ENCODE data around the gene TAS2R7.
"Not testable (repeated sequence)": the region's sequence is repeated elsewhere in the genome, so short reads cannot be mapped to it uniquely, and the experiment has no call there.

TAS2R7 gene, protein sequence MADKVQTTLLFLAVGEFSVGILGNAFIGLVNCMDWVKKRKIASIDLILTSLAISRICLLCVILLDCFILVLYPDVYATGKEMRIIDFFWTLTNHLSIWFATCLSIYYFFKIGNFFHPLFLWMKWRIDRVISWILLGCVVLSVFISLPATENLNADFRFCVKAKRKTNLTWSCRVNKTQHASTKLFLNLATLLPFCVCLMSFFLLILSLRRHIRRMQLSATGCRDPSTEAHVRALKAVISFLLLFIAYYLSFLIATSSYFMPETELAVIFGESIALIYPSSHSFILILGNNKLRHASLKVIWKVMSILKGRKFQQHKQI

GRCh38 chr12:10802587-10802986 lies at the start of gene TAS2R7:
TAS2R7 (minus strand) TSS chr12:10802627; CDS start chr12:10802570, 57 bp downstream.
- FAIRE-seq (no peak), DNase-seq (ENCODE audit: insufficient read length, low spot score) (no peak)
- TF ChIP-seq POLR2A (IDR thresholded peaks at IDR 0.05; ENCODE audit: low read depth, low read length) = no peak

DNA sequence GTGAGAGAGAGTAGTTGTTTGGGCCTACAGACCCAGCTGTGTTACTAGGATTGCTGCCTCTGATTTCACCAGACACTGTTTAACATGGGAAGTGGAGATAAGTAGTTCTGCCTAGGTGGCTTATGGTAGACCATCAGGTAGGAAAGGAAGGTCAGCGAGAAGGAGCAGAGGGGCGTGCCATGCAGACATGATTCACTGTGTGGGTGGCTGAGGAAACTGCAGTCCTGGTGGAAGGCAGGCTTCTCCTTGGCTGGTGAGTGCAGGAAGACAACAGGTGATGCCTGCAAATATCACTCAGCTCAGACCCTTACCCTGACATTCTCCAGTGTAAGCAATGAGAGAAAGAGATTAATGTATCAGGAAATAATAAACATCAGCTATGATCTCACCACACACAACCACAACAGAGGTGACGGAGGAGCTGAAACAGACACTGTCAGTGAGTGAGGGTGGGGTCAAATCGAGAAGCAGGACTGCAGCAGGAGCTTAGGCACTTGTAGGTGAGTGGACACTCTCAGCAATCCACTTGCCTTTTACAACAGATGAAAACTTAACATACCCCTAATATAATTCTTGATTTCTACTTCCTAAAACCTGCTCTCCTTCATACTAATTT lies 48.9 kb upstream of the TAS2R7 start:
- DNase-seq (ENCODE audit: insufficient read length, low spot score) (no peak), FAIRE-seq (no peak)
- no peak for TF ChIP-seq POLR2A (IDR thresholded peaks at IDR 0.05; ENCODE audit: low read depth, low read length)

DNA sequence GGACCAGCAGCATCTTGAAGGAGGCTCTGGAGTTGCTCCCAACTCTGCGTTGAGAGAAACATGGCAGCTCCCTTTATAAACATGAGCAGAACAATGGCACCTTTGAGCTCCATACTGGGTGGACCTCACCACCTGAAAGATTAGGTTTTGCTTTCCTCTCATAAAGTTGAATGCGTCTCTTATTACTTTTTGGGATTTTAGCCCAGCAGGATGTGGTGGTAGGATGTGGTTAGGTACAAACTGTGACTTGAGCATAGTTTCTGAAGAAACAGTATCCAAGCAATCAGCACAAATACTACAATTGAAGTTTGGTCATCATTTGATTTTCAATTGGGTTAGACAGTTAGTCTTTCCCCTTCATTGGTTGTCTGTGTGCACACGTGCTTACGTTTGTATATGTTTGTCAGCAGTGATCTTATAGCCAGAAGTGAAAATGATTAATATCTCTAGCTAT lies 47.0 kb upstream of the TAS2R7 start, which contains the start of gene PRR4:
TSS of gene PRR4 (minus strand) at position 51 of the 454 bp plus-strand sequence. CDS start at position 13, 38 bp downstream.
- FAIRE-seq (no peak), DNase-seq (ENCODE audit: insufficient read length, low spot score) (no peak)
- no peak for TF ChIP-seq POLR2A (IDR thresholded peaks at IDR 0.05; ENCODE audit: low read depth, low read length)

GRCh38 chr12:10847744-10848143 lies 45.3 kb upstream of the TAS2R7 start:
- no peak for FAIRE-seq
- DNase-seq (ENCODE audit: insufficient read length, low spot score) = no peak
- no peak for TF ChIP-seq POLR2A (IDR thresholded peaks at IDR 0.05; ENCODE audit: low read depth, low read length)

- no peak for DNase-seq (ENCODE audit: insufficient read length, low spot score)
- TF ChIP-seq POLR2A (IDR thresholded peaks at IDR 0.05; ENCODE audit: low read depth, low read length) = no peak
- FAIRE-seq = no peak
Observed at GRCh38 chr12:10842862-10843261, 40.4 kb upstream of the TAS2R7 start.

- TF ChIP-seq POLR2A (IDR thresholded peaks at IDR 0.05; ENCODE audit: low read depth, low read length) = no peak
- DNase-seq (ENCODE audit: insufficient read length, low spot score) (no peak), FAIRE-seq (no peak)
Observed at GRCh38 chr12:10838461-10838860, 36.0 kb upstream of the TAS2R7 start.

GRCh38 chr12:10829994-10830393 lies 27.6 kb upstream of the TAS2R7 start:
- DNase-seq (ENCODE audit: insufficient read length, low spot score) = no peak
- no peak for TF ChIP-seq POLR2A (IDR thresholded peaks at IDR 0.05; ENCODE audit: low read depth, low read length)
- no peak for FAIRE-seq

- DNase-seq (ENCODE audit: insufficient read length, low spot score) = no peak
- no peak for TF ChIP-seq POLR2A (IDR thresholded peaks at IDR 0.05; ENCODE audit: low read depth, low read length)
- FAIRE-seq = no peak
Observed at GRCh38 chr12:10826258-10826657, 23.8 kb upstream of the TAS2R7 start, which contains the start of gene TAS2R10. TAS2R10 (minus strand) TSS chr12:10826358; CDS start chr12:10826269, 89 bp downstream.

GRCh38 chr12:10824957-10825356 lies 22.5 kb upstream of the TAS2R7 start:
- DNase-seq (ENCODE audit: insufficient read length, low spot score) (no peak), FAIRE-seq (no peak)
- TF ChIP-seq POLR2A (IDR thresholded peaks at IDR 0.05; ENCODE audit: low read depth, low read length) = no peak

DNA sequence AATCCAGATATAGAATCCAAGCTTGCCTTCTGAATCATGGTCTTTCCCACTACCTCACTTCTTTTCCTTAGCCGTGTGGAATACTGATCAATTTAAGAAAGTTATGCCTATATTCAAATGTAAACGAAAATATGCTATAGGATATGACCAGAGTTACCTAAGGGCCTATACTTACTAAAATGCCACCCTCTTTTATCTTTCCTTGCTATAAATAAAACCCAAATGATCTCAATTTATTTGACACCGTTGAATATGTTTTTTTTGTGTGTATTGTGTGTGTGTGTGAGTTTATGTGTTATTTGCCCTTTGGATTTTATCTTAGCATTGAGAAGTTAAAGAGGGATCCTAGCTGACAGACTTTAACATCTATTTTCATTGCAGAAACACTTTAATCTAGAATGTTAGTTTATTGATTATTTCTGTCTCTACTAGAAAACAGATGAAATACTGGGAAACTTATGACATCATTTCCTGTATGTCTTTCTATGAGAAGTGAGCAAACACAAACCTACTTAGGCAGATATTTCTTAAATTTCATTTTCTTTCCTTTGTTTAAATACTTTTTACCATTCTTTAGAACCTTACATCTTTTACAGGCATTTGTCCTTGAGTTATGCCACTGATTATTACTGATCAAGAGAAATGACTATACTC lies 9.6 kb upstream of the TAS2R7 start:
- FAIRE-seq (peak; percentile 57), DNase-seq (ENCODE audit: insufficient read length, low spot score) (no peak)
- TF ChIP-seq POLR2A (IDR thresholded peaks at IDR 0.05; ENCODE audit: low read depth, low read length) = no peak

DNA sequence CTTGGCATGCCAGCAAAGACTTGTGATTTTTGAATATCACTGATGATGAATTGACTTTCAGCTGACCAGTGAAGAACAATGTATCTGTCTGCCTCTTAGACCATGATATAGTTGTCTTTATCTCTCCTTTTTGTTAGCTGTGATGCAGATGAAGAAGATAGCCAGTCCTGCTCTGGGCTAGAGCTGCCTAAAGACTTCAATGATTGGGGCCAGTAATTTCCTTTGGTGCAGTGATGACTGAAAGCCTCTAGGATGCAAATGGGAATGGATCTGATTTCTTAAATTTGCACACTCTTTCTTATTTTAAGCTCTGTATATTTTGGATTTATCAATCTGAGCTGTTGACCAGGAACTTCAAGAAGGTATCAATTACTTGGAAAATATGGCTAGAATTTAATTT lies 7.6 kb upstream of the TAS2R7 start, which contains the start of gene TAS2R9:
TSS of gene TAS2R9 (minus strand) at position 101 of the 400 bp plus-strand sequence. CDS start at position 8, 93 bp downstream.
- no peak for DNase-seq (ENCODE audit: insufficient read length, low spot score)
- no peak for FAIRE-seq
- no peak for TF ChIP-seq POLR2A (IDR thresholded peaks at IDR 0.05; ENCODE audit: low read depth, low read length)

DNA sequence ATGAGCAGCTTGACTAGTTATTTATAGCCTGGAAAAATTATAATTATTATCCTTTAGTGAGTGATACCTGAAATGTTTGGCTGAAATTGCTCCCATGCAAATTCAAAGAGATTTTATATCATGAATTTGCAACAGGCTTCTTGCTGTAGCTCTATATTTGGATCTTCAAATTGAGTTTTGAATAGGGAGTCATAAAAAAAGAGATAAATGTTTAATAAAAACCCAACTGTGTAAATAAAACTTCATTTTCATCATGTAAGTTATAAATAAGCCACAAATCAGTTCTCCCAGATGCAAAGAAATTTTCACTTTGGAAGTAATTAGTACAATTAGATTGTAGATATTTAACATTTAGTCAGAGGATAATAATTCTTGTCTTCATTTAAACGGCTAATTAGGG lies 4.8 kb upstream of the TAS2R7 start, which contains the start of gene TAS2R8:
TSS of gene TAS2R8 (minus strand) at position 101 of the 400 bp plus-strand sequence. CDS start 306 bp downstream, outside the sequence.
- no peak for TF ChIP-seq POLR2A (IDR thresholded peaks at IDR 0.05; ENCODE audit: low read depth, low read length)
- FAIRE-seq (no peak), DNase-seq (ENCODE audit: insufficient read length, low spot score) (no peak)

DNA sequence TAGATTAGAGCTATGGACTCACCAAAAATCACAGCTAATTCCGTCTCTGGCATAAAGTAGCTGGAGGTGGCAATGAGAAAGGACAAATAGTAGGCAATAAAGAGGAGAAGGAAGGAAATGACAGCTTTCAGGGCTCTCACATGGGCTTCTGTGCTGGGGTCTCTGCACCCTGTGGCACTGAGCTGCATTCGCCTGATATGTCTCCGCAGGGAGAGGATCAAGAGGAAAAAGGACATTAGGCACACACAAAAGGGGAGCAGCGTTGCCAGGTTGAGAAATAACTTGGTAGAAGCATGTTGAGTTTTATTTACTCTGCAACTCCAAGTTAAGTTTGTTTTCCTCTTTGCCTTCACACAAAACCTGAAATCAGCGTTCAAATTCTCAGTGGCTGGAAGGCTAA lies 686 bp downstream of the TAS2R7 start:
- TF ChIP-seq POLR2A (IDR thresholded peaks at IDR 0.05; ENCODE audit: low read depth, low read length) = no peak
- DNase-seq (ENCODE audit: insufficient read length, low spot score) (no peak), FAIRE-seq (no peak)

DNA sequence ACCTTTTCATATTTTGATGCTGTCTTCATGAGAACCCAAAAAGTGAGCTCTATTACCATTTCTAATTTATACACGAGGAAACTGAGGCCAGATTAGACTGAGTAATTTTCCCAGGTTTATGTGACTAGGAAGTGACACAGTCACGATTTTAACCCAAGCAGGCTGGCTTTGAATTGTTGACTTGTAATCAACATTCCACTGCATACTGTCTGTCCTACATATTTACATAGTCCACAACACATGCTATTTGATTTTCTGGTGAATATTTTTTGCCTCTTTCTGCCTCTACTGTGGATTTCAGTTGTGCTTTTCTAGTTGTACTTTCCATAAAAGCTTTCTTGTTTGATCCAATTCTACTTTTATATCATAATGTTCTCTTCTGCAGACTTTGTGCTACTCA lies 8.2 kb downstream of the TAS2R7 start:
- DNase-seq (ENCODE audit: insufficient read length, low spot score) = no peak
- no peak for FAIRE-seq
- TF ChIP-seq POLR2A (IDR thresholded peaks at IDR 0.05; ENCODE audit: low read depth, low read length) = no peak

GRCh38 chr12:10791769-10792168 lies 10.7 kb downstream of the TAS2R7 start:
- DNase-seq (ENCODE audit: insufficient read length, low spot score); FAIRE-seq: not testable (repeated sequence)
